Posterior cingulate gyrus (tissue), 11 donors: ENCODE measurements around the gene DSCAML1.

ENCODE experiments used
- DNase-seq, 10 donors: peaks; one replicate each; pipeline versions ENCODE4 v3.0.0 to v3.0.0-alpha.2; 2020 to 2021; ENCODE audit warnings: mixed read lengths in 3 of 10
- intact Hi-C: fragments of 100-400 bp; cut with DNase I; formaldehyde crosslinking; loops from one replicate; pipeline ENCODE4 v1.15.1; 2023

Gene DSCAML1

DNA sequence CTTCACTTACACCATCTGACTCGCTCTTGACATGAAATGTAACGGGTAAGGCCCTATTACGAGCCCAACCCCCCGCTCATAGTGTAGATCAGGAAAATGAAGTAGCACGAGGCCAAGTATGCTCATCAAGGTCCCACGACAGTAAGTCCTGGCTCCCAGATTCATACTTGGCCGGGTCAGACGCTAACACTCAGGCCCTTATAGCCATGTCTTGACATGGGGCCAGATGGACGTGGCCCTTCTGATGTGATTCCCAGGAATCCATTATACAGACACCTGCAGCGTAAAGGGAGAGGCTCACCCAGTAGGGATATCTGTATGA is 294.3 kb downstream of the DSCAML1 start:
- intact Hi-C loops = no loop called here
- no peak for DNase-seq

DNA sequence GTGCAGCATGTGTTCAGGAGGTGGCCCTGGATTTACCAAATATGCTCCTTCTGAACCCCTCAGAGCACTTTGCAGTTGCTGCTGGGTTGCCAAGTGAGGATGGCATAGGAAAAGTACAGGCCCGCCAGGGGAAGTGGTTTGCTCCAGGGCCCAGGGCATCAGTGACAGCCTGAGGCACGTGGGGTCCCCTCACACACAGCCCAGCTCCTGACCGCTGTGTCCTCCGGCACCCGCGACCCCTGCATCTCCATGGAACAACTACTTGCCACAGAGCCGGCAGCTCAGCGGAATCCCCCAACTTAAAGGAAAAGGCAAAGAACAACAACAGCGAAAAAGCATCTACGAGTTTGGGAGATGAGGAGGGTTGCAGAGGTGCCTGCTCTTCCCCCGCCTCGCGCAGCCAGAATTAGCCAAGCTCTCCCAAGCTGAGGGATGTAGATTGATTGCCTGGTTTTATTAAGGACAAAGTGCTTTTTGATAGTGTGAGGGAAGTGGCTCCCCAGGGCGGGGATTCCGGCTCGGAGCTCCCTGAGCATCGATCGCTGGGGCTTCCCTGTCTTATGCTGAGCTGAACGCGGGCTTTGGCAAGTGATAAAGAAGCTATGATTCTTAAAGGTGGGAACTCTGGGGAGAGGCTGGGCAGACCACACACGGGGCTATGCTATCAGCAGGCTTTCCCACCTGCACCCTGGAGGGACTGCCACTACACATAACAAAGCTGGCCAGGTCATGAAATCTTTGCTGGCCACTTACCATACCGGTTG is 294.8 kb downstream of the DSCAML1 start:
- intact Hi-C loops = no loop called here
- no peak for DNase-seq

DNA sequence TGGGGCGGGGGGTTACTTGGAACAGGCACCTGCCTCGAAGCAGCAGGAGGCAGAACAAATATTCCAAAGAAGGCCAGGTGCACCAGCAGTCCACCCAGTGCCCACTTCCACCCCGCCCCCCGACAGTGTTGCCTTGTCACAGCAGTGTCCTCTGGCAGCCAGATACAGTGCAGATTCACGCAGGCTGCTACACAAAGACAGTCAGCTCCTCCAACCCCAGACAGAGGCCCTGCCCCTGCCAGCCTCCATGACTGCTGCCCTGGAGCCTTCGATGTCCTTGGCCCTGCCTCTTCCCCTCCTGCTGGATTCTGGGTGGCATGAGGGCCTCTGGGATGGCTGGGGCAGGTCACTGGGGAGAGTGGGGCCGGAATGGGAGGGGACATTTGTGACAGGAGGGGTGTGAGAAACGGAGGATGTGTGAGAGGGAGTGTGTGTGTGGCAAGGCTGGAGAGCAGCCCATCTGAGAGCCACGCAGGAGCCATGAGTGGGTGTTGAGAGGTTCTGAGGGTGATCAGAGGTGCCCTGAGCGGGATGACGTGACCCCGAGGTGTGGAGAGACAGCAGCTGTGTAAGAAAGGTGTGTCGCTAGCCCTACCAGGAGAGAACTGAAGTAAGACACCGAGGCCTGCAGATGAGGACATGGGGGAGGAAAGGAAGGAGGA is 295.6 kb downstream of the DSCAML1 start:
- intact Hi-C loops = no loop called here
- no peak for DNase-seq

DNA sequence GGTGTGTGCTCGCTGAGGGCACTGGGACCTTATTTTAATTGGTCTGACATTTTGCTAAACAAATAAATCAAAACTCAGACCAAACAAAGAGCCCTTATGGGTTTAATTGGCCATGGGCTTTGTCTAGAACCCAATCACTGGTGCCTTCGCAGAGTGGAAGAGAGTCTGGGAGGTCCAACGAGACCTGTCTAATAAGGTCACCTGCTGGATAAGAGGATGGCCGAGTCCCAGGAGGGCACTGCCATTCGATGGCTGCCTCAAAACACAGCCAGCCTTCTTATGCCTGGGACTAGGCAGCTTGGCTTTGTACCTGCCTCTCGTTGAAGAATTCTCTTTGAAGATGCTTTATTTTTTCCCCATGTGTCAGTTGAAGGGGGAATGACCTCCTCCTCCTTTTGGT is 298.2 kb downstream of the DSCAML1 start:
- intact Hi-C loops = no loop called here
- DNase-seq = no peak

DNA sequence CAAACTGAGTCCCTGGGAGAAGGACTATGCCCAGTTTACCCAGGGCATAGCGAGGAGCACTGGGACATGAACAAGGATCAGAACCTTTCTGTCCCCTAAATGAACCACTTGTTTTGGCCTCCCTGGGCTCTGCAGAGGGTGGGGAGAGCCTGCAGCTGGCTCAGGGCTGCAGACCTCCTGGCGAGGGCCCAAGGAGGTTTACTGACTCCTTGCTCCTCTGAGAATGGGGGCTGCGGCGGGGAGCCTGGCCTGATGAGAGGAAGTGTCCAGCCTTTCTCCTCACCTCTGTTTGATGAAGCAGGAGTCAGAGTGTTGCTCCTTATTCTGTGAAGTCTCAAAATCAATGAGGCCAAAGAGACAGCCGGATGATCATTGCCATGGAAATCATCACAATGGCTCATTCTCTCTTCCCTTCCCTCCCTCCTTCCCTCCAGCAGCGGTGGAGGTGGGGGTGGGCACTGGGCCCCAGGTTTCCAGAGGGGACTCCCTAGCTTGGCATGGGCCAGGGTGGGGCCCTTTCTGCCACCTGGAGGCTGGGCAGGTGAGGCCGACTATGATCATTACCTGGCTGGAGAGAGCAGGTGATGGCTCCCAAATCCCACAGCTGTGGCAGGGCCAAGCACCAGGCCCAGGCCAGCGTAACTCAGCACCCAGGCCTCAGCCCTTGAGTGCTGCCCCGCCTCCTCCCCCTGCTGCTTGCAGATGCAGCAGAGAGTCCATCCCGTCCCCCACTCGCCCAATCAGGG is 299.6 kb downstream of the DSCAML1 start:
- DNase-seq = peak in 4 of 10 donors; percentile 30 to 91 (median 48)
- intact Hi-C loops = no loop called here

DNA sequence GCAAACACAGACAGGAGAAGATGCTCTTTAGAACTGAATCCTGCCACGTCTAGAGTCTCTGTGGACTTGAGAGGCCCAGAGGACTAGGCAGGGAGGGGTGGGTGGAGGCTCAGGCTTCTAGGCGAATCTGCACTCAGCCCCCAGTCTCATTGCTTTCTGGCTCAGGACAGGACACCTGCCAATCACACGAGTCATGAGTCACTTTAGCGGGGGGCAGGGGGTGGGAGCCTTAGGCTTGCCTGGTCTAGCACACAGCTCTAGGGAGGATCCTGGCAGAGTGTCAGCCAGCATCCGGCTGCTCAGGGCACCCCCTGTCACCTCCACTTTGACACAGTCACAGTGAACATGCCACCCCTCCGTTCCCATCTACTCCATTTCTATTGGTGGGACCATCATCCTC is 301.7 kb downstream of the DSCAML1 start:
- DNase-seq = no peak
- intact Hi-C loops = no loop called here

DNA sequence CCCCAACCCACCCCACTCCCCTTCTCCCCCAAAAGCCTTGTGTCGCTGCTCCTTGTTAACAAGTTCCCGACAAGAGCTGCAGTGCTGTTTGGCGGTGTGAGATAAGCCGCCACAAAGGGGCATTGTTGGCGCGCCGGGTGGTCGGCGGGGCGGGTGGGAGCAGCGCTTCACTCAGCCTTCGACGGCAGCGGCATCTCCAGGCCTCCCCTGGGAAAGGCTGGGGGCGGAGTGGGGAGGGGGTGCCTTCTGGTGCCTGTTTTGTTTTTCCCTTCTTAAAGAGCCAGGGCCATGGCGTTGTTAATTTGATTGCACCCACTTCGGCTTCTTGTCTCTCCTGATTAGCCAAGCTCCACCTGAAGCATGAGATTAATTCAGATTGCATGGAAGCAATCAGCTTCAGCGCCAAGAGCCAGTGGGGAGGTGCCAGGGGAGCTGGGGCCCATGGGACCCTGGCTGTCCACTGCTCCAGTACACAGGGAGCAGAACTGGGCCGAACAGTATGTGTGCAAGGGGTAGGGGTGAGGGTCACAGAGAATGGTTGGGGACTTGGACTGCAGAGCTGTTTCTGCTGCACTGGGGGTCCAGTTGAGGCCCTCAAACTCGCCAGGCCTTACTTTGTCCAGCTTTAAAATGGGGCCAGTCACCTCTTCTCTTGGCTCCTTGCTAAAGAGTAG is 304.3 kb downstream of the DSCAML1 start:
- intact Hi-C loops = no loop called here
- peak in 2 of 10 donors; percentile 38 to 82 for DNase-seq

DNA sequence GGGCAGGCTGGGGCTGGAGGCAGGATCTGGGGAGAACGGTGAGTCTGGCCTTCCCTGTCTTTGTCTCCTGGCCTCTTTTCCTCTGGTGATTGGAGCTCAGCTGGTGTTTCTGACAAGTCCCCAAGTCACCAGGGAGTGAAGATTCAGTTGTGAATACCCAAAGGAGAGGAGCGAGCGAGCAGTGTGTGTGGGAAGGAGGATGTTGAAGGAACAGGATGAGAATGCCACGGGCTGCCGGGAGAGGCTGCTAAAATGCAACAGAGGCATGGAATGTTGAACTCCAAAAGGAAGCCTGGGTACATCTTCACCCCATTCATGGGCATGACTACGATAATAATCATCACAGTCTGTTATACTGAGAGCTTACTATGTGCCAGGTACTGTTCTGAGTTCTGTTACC is 306.1 kb downstream of the DSCAML1 start:
- intact Hi-C loops = no loop called here
- DNase-seq = peak in 7 of 10 donors; percentile 50 to 92 (median 76)

DNA sequence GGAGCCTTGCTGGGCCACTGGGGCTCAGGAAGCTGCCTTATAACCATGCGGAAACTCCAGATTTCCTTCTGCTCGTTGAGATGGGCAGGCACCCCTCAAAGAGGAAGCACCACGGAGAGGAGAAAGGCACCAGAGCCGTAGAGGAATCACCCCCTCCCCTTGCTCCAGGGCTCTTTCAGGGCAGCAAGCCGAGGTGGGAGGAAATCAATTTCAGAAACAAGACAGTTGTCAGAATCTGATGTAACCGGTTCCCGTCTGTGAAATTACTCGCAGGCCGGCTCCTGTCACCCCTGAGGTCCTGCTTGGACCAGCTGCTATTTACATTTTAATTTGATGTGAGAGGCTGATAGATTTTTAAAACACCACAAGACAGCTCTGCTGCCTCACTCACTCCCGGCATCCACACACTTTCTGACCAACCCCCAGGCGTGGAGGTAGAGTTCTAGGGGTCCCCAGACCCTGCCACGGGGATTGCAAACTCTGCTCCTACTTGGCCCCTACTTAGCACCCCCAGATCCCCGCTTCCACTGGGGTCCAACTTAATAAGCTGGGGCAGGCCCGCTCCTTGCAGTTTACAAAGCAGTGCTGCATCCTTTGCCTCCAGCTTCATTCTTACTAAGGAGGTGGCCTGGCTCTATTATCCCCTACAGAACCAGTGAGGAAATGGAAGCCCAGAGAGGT is 306.9 kb downstream of the DSCAML1 start:
- DNase-seq = peak in 2 of 10 donors; percentile 52 to 75

DNA sequence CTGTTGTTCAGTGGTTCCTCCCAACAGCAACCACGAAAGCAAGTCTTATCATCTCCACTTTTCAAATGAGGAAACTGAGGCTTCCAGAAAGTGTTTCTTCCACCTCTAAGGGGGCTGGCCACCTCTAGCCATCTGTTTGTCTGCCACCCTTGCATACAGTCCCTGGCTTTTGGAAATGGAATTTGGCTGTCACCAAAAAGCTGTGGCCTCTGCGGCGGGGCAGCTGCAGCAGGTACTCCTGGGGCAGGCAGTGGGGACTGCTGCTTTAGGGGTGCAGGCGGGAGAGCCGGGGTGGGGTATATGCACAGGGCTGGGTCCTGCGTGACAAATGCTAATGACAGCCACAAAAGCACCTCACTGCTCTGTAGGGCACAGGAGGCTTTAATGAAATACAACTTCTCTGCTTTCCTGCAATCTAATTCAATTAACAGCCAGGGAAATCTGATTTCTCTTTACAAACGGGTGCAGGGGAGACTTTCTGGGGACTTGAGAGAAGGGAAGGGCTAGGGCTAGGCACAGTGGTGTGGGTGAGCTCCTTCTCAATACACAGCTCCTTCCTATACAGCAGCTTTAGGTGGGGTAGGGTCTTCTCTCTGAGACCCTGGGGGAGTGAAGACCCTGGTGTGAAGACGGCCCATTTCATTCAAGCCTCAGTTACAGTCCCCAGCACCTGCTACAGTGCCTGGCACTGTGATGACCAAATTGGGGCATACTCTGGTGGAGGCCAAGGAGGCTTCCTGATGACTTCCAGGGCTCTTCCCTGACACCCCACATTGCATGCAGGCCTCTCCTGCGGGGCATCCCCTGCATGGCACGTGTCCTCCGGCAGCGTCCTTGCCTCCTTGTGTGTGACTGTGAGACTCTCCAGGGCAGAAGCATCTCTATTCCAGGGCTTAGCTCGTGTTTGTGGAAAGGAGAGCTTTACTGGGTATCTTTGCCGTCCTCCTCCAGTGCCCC is 307.7 kb downstream of the DSCAML1 start:
- peak in 2 of 10 donors; percentile 46 to 59 for DNase-seq
- intact Hi-C loops = no loop called here

More for the DNA sequence above, 306.9 kb downstream of the DSCAML1 start:
- intact Hi-C loops = no loop called here

DNA sequence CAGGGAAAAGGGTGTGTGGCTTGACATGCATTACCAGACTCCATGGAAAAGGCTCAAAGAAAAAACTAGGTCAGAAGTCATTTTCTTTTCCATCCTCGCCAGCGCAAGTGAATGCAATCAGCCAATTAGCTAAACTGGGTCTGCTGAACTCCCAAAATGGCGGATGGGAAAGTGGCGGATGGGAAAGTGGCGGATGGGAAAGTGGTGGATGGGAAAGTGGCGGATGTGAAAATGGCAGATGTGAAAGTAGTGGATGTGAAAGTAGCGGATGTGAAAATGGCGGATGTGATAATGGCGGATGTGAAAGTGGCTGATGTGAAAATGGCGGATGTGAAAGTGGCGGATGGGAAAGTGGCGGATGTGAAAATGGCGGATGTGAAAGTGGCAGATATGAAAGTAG is 311.0 kb downstream of the DSCAML1 start:
- DNase-seq = no peak

DNA sequence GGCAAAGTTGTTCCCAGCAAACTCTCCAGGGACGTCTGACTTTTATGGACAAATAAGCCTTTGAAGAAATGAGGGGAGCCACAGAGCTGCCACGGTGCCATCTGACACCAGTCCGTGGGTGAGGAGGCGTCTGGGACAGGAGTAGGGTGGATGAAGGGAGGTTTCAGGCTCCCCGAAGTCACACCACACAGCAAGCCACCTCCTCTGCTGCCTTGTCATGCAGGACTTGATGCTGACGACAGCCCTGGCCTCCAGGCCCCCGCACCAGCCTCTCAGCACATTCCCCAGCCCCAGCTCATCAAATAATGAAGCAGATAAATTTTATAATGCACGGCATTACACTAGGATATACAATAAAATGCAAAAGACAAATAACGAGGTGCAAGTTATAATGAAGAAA is 312.9 kb downstream of the DSCAML1 start:
- intact Hi-C loops = no loop called here
- DNase-seq = no peak

More for the DNA sequence above, 311.0 kb downstream of the DSCAML1 start:
- intact Hi-C loops = no loop called here

DNA sequence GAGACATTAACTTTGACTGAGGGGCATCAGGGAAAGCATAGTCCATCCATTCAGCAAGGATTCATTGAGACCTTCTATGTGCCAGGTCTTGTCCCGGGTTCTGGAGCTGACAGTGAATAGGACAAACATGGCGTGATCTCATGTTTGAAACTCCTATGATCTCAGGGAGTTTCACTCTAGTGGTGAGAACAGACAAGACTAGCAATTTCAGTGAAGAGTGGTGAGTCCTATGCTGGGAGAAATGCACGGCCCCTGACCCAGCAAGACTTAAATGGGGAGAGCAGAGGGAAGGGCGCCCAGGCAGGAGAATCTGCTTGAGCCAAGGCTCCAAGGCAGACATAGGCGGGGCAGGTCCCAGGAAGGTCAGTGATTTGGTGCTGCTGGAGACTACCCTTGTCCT is 313.6 kb downstream of the DSCAML1 start:
- DNase-seq = peak in 2 of 10 donors; percentile 50 to 69

DNA sequence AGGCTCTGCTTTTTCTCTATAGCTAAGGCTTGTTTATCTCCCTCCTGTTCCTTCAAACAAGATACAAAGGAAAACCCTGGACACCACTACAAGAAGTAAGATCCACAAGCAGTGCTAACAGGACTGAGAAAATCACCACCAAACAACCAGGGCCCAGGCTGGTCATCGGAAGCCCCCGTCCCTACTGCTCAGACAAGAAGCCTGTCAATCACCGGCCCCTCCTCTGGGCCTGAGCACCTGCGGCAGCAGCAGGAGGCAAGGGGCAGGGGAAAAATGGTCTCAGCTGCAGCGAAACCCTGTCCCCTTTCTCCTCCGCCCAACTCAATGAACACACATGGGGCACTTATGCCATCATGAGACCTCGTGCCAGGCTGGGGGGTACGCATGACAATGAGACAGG is 314.1 kb downstream of the DSCAML1 start:
- intact Hi-C loops = no loop called here
- DNase-seq = peak in 1 of 10 donors; percentile 57

More for the DNA sequence above, 313.6 kb downstream of the DSCAML1 start:
- intact Hi-C loops = no loop called here

DNA sequence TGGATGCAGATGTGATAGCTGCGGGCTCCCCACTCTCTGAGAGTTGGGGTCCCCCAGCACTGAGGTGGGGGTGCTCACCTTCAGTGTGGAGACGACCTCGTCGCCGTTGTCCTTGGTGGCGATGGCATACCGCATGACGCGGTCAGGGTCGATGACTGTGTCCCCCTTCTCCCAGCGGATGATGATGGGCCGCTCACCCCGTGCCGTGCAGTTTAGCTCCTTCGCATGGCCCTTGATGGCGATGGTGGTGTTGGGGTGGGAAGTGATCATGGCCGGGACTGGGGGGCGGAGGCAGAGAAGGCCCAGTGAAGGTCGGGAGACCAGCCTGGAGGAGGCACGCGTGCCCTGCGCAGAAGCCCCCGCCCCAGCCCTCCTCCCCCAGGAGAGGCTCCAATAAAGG is 315.1 kb downstream of the DSCAML1 start:
- intact Hi-C loops = no loop called here
- DNase-seq = peak in 1 of 10 donors; percentile 59

DNA sequence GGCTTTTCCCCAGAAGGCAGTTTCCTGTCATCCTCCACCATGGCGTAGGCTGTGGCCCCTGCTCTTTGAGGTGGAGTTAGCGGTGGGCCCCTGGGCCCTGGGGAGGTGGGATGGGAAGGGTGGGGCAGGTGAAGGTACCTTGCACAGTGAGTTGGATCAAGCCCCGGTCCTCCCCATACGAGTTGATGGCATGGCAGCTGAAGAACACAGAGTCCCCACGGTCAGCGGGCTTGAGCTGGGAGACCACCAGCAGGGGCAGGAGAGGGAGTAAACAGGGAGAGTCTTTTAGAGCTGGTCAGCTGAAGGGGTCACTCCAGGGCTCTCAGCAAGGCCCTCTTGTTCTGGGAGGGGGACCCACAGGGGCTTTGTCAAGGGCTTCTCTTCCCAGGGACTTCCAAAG is 316.0 kb downstream of the DSCAML1 start:
- intact Hi-C loops = no loop called here
- peak in 1 of 10 donors; percentile 53 for DNase-seq

DNA sequence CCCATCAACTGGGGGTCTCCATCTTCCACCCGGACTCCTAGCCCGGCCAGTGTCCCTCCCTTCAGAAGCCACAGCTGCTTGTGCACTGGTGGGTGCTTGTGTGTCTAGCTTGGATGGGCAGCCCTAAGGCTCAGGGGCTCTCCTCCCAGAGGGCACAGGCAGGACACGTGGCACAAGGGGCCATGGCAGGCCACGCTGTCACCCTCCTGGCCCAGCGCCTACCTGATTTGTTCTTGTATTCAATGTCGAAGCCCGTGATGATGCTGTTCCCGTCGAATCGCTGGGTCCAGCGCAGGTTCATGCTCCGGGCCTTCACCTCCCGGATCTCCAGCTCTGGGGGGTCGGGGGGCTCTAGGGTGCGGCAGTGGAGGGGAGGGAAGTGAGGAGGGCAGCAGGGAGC is 316.8 kb downstream of the DSCAML1 start:
- intact Hi-C loops = no loop called here
- peak in 1 of 10 donors; percentile 62 for DNase-seq

DNA sequence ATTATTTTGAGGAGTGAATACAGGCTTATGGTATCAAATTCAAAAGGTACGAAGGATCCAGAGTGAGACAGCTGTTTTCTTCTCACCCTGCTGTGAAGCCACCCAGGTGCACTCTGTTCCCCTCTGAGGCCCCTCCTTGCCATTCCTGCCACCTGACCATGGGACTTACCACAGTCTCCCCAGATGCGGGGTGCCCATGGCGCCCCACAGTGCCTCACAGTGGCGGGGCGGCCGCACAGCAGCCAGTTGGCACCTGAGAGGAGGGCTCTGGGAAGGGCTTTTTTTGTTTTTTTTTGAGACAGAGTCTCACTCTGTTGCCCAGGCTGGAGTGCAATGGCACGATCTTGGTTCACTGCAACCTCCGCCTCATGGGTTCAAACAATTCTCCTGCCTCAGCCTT is 317.6 kb downstream of the DSCAML1 start:
- intact Hi-C loops = no loop called here
- peak in 1 of 10 donors; percentile 67 for DNase-seq

DNA sequence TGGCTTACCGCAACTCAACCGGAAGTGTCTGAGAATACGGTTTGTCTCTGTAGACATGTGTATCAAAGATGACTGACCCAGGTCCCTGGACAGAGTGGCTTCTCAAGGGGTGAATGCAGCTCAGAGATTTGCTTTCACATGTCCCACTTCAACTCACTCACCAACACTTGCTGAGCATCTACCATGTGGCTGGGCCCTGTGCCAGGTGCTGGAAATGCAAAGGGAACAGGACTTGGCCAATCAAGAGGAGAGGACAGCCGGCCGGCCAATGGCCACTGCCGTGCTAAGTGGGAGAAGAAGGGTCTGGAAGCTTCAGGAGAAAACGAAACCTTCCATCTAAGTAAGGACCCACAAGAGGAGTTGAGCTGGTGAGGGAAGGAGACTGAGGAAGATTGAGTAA is 318.1 kb downstream of the DSCAML1 start:
- DNase-seq = peak in 2 of 10 donors; percentile 28 to 80
- intact Hi-C loops = no loop called here
